SU-DHL-6 (cell line): ENCODE data around the gene GCDH.

Source experiments
- H2AFZ ChIP-seq: fragments of 200-600 bp; sonication (generic); 2 replicates; pipeline ENCODE4 v1.6.1; 2014; ENCODE audit warnings: low read depth, mild to moderate bottlenecking, moderate library complexity, mixed read lengths, antibody characterized with exemption, low read length; ENCODE audit not compliant: severe bottlenecking
- H3F3A ChIP-seq: fragments of 200-600 bp; shearing (Covaris generic); 2 replicates; pipeline ENCODE4 v1.6.0; 2016; ENCODE audit warnings: antibody characterized with exemption, mild to moderate bottlenecking; ENCODE audit not compliant: insufficient read depth
- H3K27ac ChIP-seq: fragments of 200-600 bp; sonication (generic); 2 replicates; pipeline ENCODE4 v1.5.1; 2016; ENCODE audit warnings: low read depth, mild to moderate bottlenecking, low read length, moderate library complexity, mixed read lengths
- H3K27me3 ChIP-seq: fragments of 200-600 bp; sonication (generic), shearing (Covaris generic); 2 replicates; pipeline ENCODE4 v1.6.0; 2014; ENCODE audit warnings: mild to moderate bottlenecking, low read length
- H3K36me3 ChIP-seq: fragments of 200-600 bp; sonication (generic); 2 replicates; pipeline ENCODE4 v1.6.1; 2014; ENCODE audit warnings: mild to moderate bottlenecking, low read length, mixed read lengths
- H3K4me2 ChIP-seq: fragments of 300-600, 200-600 bp; shearing (Covaris generic), sonication (generic); 2 replicates; pipeline ENCODE4 v1.6.0; 2014; ENCODE audit warnings: low read length, low read depth, mild to moderate bottlenecking; ENCODE audit not compliant: poor library complexity, severe bottlenecking
- H3K4me3 ChIP-seq: fragments of 200-600 bp; sonication (generic); 2 replicates; pipeline ENCODE4 v1.5.1; 2014; ENCODE audit warnings: antibody characterized with exemption, low read length, mild to moderate bottlenecking, mixed read lengths; ENCODE audit not compliant: insufficient read depth, poor library complexity, severe bottlenecking
- H3K79me2 ChIP-seq: fragments of 200-600 bp; sonication (generic); 2 replicates; pipeline ENCODE4 v1.6.1; 2014; ENCODE audit warnings: mild to moderate bottlenecking, low read length, moderate library complexity; ENCODE audit not compliant: insufficient read depth
- H3K9ac ChIP-seq: fragments of 200-600 bp; sonication (generic); 2 replicates; pipeline ENCODE4 v1.7.0; 2014; ENCODE audit warnings: mild to moderate bottlenecking, low read length
- H3K9me2 ChIP-seq: fragments of 200-600 bp; sonication (generic); replicated peaks from 2 replicates; pipeline ENCODE4 v1.6.1; 2014; ENCODE audit warnings: low read length; ENCODE audit not compliant: insufficient read depth
- H3K9me3 ChIP-seq: fragments of 200-600 bp; sonication (generic); 2 replicates; pipeline ENCODE4 v1.6.1; 2014; ENCODE audit warnings: low read length, mixed read lengths; ENCODE audit not compliant: insufficient read depth
- H4K20me1 ChIP-seq: fragments of 200-600 bp; sonication (generic); 2 replicates; pipeline ENCODE4 v1.6.1; 2014; ENCODE audit warnings: low read depth, mild to moderate bottlenecking, antibody characterized with exemption, low read length, moderate library complexity, mixed read lengths
- CTCF ChIP-seq: fragments of 200-600 bp; sonication (generic); IDR thresholded peaks from one replicate; pipeline ENCODE4 v1.5.1; 2017; ENCODE audit warnings: antibody characterized with exemption, mild to moderate bottlenecking, low read length, moderate library complexity; ENCODE audit not compliant: insufficient read depth, poor library complexity, severe bottlenecking
- EZH2phosphoT487 ChIP-seq: fragments of 200-600 bp; sonication (generic), shearing (Covaris generic); conservative IDR thresholded peaks from 2 replicates; pipeline ENCODE4 v1.6.1; 2018; ENCODE audit warnings: mild to moderate bottlenecking, antibody characterized with exemption, low read length, moderate library complexity, mixed read lengths

The GCDH gene

GRCh38 chr19:12864143-12864542 is 26.8 kb upstream of the GCDH start:
- H3K27me3 ChIP-seq = no peaks in the 10 kb centered on the region
- no peak overlapping the region for H3K9ac ChIP-seq
- H3K79me2 ChIP-seq = no peaks in the 10 kb centered on the region
- no peak overlapping the region for H3K4me2 ChIP-seq
- H2AFZ ChIP-seq = no peak overlapping the region
- H3K9me2 ChIP-seq = no peaks in the 10 kb centered on the region
- no peaks in the 10 kb centered on the region for H3K9me3 ChIP-seq
- TF ChIP-seq CTCF = no peak
- no peak for TF ChIP-seq EZH2phosphoT487
- H3K4me3 ChIP-seq = no peak overlapping the region
- no peaks in the 10 kb centered on the region for H4K20me1 ChIP-seq
- H3F3A ChIP-seq = no peaks in the 10 kb centered on the region
- H3K27ac ChIP-seq = no peak overlapping the region
- no peaks in the 10 kb centered on the region for H3K36me3 ChIP-seq

- H3F3A ChIP-seq = no peaks in the 10 kb centered on the region
- no peaks in the 10 kb centered on the region for H4K20me1 ChIP-seq
- H3K4me3 ChIP-seq = no peak overlapping the region
- no peak overlapping the region for H3K9ac ChIP-seq
- no peak overlapping the region for H3K27ac ChIP-seq
- H3K9me2 ChIP-seq = no peaks in the 10 kb centered on the region
- H3K4me2 ChIP-seq = no peak overlapping the region
- no peaks in the 10 kb centered on the region for H3K9me3 ChIP-seq
- H3K36me3 ChIP-seq = no peaks in the 10 kb centered on the region
- H2AFZ ChIP-seq = no peak overlapping the region
- H3K27me3 ChIP-seq = no peaks in the 10 kb centered on the region
- no peaks in the 10 kb centered on the region for H3K79me2 ChIP-seq
- no peak for TF ChIP-seq EZH2phosphoT487
- TF ChIP-seq CTCF = no peak
Observed at GRCh38 chr19:12864721-12865715, 25.9 kb upstream of the GCDH start.

GRCh38 chr19:12865746-12866415 is 25.1 kb upstream of the GCDH start:
- Histone ChIP-seq H3K79me2 (no peaks in the 10 kb centered on the region), H3K4me2 (no peak overlapping the region), H4K20me1 (no peaks in the 10 kb centered on the region), H3K4me3 (no peak overlapping the region), H3K36me3 (no peaks in the 10 kb centered on the region), H3K27ac (no peak overlapping the region), H3F3A (no peaks in the 10 kb centered on the region), H3K9me2 (no peaks in the 10 kb centered on the region), H3K9ac (no peak overlapping the region), H3K9me3 (no peaks in the 10 kb centered on the region), H3K27me3 (no peaks in the 10 kb centered on the region), H2AFZ (no peak overlapping the region)
- TF ChIP-seq CTCF = no peak
- no peak for TF ChIP-seq EZH2phosphoT487
